Renal pelvis (tissue), 3 donors: ENCODE results near the gene TRIM31. TPM values are rescaled to one million over a fixed set of nuclear protein-coding genes. Genes with fewer than 3 reads are reported as not detected.

Source experiments
- polyA plus RNA-seq, 3 donors: library from polyadenylated mRNA; unstranded; fragments of 120-200 nt; gene quantifications; one replicate each; pipeline ENCODE4 v1.2.1, GENCODE V29; 2013; ENCODE audit not compliant: insufficient read length in 3 of 3

The TRIM31 gene
- polyA plus RNA-seq, 3 donors, result not detected

Other genes starting within 250 kb of the TRIM31 start
- 100 to 1,000 TPM; 177 to 196 (median 179) TPM for gene HLA-A, start 170.6 kb downstream of the TRIM31 start, polyA plus RNA-seq
- gene POLR1H, start 51.8 kb downstream of the TRIM31 start, polyA plus RNA-seq, result 10 to 100 TPM; 37.9 to 42.1 (median 39.1) TPM
- 10 to 100 TPM; 60.5 to 63.7 (median 62.6) TPM for gene PPP1R11, start 45.9 kb downstream of the TRIM31 start, polyA plus RNA-seq
- 1 to 10 TPM; 1.0 to 1.8 (median 1.1) TPM for gene RNF39, start 37.3 kb downstream of the TRIM31 start, polyA plus RNA-seq
- gene TRIM40, start 23.1 kb upstream of the TRIM31 start, polyA plus RNA-seq, result under 1 TPM in 2 of 3 donors, not detected in 1; 0.07 to 0.10 TPM
- gene TRIM10, start 48.1 kb upstream of the TRIM31 start, polyA plus RNA-seq, result under 1 TPM; 0.28 to 0.52 (median 0.44) TPM
- gene TRIM15, start 50.5 kb upstream of the TRIM31 start, polyA plus RNA-seq, result under 1 TPM in 1 of 3 donors, not detected in 2; 0.53 TPM
- 10 to 100 TPM; 36.6 to 42.7 (median 38.9) TPM for gene TRIM26, start 100.3 kb upstream of the TRIM31 start, polyA plus RNA-seq
- gene TRIM39, start 213.8 kb upstream of the TRIM31 start, polyA plus RNA-seq, result 10 to 100 TPM; 12.5 to 16.1 (median 14.5) TPM
- gene RPP21, start 232.1 kb upstream of the TRIM31 start, polyA plus RNA-seq, result 10 to 100 TPM; 32.5 to 44.0 (median 38.5) TPM